ENCODE data around the gene IGHMBP2. TPM values are rescaled to one million over a fixed set of nuclear protein-coding genes. Genes with fewer than 3 reads are reported as not detected.

IGHMBP2 gene
- total and polyA plus RNA-seq, 2 of the 8 experiments (the other 6 are each of a cell fraction or from before 2014, with no cell fraction given): 8.4 to 17.6 TPM

DNA sequence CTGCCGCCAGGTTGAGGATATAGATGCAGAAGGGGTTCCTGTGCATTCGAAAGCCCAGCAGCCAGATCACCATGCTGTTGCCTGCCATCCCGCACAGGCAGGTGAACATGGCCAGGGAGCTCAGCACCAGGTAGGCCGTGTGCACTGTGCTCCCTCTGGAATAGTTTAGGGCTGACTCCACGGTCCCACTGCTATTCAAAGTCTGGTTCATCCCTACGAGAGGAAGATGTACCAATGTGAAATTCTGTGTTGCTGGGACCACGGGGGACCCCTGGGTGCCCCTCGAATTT, 77.0 kb downstream of the IGHMBP2 start, which contains the start of gene MRGPRD (continued):
- TF ChIP-seq, protein P1, sequence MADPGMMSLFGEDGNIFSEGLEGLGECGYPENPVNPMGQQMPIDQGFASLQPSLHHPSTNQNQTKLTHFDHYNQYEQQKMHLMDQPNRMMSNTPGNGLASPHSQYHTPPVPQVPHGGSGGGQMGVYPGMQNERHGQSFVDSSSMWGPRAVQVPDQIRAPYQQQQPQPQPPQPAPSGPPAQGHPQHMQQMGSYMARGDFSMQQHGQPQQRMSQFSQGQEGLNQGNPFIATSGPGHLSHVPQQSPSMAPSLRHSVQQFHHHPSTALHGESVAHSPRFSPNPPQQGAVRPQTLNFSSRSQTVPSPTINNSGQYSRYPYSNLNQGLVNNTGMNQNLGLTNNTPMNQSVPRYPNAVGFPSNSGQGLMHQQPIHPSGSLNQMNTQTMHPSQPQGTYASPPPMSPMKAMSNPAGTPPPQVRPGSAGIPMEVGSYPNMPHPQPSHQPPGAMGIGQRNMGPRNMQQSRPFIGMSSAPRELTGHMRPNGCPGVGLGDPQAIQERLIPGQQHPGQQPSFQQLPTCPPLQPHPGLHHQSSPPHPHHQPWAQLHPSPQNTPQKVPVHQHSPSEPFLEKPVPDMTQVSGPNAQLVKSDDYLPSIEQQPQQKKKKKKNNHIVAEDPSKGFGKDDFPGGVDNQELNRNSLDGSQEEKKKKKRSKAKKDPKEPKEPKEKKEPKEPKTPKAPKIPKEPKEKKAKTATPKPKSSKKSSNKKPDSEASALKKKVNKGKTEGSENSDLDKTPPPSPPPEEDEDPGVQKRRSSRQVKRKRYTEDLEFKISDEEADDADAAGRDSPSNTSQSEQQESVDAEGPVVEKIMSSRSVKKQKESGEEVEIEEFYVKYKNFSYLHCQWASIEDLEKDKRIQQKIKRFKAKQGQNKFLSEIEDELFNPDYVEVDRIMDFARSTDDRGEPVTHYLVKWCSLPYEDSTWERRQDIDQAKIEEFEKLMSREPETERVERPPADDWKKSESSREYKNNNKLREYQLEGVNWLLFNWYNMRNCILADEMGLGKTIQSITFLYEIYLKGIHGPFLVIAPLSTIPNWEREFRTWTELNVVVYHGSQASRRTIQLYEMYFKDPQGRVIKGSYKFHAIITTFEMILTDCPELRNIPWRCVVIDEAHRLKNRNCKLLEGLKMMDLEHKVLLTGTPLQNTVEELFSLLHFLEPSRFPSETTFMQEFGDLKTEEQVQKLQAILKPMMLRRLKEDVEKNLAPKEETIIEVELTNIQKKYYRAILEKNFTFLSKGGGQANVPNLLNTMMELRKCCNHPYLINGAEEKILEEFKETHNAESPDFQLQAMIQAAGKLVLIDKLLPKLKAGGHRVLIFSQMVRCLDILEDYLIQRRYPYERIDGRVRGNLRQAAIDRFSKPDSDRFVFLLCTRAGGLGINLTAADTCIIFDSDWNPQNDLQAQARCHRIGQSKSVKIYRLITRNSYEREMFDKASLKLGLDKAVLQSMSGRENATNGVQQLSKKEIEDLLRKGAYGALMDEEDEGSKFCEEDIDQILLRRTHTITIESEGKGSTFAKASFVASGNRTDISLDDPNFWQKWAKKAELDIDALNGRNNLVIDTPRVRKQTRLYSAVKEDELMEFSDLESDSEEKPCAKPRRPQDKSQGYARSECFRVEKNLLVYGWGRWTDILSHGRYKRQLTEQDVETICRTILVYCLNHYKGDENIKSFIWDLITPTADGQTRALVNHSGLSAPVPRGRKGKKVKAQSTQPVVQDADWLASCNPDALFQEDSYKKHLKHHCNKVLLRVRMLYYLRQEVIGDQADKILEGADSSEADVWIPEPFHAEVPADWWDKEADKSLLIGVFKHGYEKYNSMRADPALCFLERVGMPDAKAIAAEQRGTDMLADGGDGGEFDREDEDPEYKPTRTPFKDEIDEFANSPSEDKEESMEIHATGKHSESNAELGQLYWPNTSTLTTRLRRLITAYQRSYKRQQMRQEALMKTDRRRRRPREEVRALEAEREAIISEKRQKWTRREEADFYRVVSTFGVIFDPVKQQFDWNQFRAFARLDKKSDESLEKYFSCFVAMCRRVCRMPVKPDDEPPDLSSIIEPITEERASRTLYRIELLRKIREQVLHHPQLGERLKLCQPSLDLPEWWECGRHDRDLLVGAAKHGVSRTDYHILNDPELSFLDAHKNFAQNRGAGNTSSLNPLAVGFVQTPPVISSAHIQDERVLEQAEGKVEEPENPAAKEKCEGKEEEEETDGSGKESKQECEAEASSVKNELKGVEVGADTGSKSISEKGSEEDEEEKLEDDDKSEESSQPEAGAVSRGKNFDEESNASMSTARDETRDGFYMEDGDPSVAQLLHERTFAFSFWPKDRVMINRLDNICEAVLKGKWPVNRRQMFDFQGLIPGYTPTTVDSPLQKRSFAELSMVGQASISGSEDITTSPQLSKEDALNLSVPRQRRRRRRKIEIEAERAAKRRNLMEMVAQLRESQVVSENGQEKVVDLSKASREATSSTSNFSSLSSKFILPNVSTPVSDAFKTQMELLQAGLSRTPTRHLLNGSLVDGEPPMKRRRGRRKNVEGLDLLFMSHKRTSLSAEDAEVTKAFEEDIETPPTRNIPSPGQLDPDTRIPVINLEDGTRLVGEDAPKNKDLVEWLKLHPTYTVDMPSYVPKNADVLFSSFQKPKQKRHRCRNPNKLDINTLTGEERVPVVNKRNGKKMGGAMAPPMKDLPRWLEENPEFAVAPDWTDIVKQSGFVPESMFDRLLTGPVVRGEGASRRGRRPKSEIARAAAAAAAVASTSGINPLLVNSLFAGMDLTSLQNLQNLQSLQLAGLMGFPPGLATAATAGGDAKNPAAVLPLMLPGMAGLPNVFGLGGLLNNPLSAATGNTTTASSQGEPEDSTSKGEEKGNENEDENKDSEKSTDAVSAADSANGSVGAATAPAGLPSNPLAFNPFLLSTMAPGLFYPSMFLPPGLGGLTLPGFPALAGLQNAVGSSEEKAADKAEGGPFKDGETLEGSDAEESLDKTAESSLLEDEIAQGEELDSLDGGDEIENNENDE (IDR thresholded peaks at IDR 0.05; ENCODE audit: insufficient replicate concordance, low read length): no peak
- TF ChIP-seq ASH2L (IDR thresholded peaks at IDR 0.05; ENCODE audit: low read length) (no peak), CBX5 (IDR thresholded peaks at IDR 0.05; ENCODE audit: low read depth, low read length) (no peak), SIX5 (IDR thresholded peaks at IDR 0.05; ENCODE audit: low read depth, low read length) (no peak), SP1 (IDR thresholded peaks at IDR 0.05; ENCODE audit: low read depth, low read length) (no peak), RAD21 (IDR thresholded peaks at IDR 0.05 in 1 of 2, conservative IDR thresholded peaks at IDR 0.05 in 1 of 2; ENCODE audit: low read depth in 2 of 2, low read length in 2 of 2) (no peak), RFX5 (IDR thresholded peaks at IDR 0.05; ENCODE audit: borderline replicate concordance, low read depth, low read length) (no peak)
- TF ChIP-seq, protein P2, sequence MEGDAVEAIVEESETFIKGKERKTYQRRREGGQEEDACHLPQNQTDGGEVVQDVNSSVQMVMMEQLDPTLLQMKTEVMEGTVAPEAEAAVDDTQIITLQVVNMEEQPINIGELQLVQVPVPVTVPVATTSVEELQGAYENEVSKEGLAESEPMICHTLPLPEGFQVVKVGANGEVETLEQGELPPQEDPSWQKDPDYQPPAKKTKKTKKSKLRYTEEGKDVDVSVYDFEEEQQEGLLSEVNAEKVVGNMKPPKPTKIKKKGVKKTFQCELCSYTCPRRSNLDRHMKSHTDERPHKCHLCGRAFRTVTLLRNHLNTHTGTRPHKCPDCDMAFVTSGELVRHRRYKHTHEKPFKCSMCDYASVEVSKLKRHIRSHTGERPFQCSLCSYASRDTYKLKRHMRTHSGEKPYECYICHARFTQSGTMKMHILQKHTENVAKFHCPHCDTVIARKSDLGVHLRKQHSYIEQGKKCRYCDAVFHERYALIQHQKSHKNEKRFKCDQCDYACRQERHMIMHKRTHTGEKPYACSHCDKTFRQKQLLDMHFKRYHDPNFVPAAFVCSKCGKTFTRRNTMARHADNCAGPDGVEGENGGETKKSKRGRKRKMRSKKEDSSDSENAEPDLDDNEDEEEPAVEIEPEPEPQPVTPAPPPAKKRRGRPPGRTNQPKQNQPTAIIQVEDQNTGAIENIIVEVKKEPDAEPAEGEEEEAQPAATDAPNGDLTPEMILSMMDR (IDR thresholded peaks at IDR 0.05; ENCODE audit: control extremely low read depth in 1 of 3, insufficient read depth in 1 of 3, low read depth in 1 of 3, low read length in 3 of 3): no peak
- TF ChIP-seq, protein P3, sequence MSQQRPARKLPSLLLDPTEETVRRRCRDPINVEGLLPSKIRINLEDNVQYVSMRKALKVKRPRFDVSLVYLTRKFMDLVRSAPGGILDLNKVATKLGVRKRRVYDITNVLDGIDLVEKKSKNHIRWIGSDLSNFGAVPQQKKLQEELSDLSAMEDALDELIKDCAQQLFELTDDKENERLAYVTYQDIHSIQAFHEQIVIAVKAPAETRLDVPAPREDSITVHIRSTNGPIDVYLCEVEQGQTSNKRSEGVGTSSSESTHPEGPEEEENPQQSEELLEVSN (IDR thresholded peaks at IDR 0.05): no peak

Data from H1 (cell line).